IMR-90 (cell line): Measurements from ENCODE around the gene BRF1. TPM values are rescaled to one million over a fixed set of nuclear protein-coding genes. Genes with fewer than 3 reads are reported as not detected.

Source experiments
- ATAC-seq: fragments of 200-7000 bp; cut with Tn5 transposase; 2 replicates; pipeline ENCODE4 v1.9.1; 2020; ENCODE audit warnings: low read depth, mild to moderate bottlenecking, moderate library complexity
- BruUV-seq: library from RNA; stranded (reverse); fragments of 400-500 nt; replicated peaks from 2 replicates; lab custom pipeline; 2021; lab: Mats Ljungman, UMichigan
- CTCF ChIA-PET: fragments of 300-600 bp; formaldehyde crosslinking; extraction: SDS; loops from one replicate; lab custom pipeline; 2021; ENCODE audit warnings: antibody characterized with exemption; lab: Yijun Ruan, JAX
- POLR2A ChIA-PET: fragments of 300-600 bp; sonication (Branson Sonifier 250); formaldehyde crosslinking; loops from one replicate; lab custom pipeline; 2022; ENCODE audit warnings: antibody characterized with exemption; ENCODE audit not compliant: unreplicated experiment; lab: Charles Lee
- DNase-seq: peaks from one replicate; pipeline ENCODE4 v3.0.0; 2013
- H2AFZ ChIP-seq: replicated peaks from 2 replicates; pipeline ENCODE3; 2013; ENCODE audit warnings: low read length, mild to moderate bottlenecking; ENCODE audit not compliant: poor library complexity
- H2AK5ac ChIP-seq: 2 replicates; pipeline ENCODE4 v1.6.1; 2013; ENCODE audit warnings: low read depth, low read length, inconsistent platforms
- H2AK9ac ChIP-seq: replicated peaks from 2 replicates; pipeline ENCODE3; 2013; ENCODE audit warnings: mild to moderate bottlenecking, low read depth, low read length, moderate library complexity; ENCODE audit not compliant: poor library complexity
- H2BK120ac ChIP-seq: 2 replicates; pipeline ENCODE4 v1.6.1; 2013; ENCODE audit warnings: low read depth, low read length, inconsistent platforms
- H2BK15ac ChIP-seq: 3 replicates; pipeline ENCODE4 v1.6.1; 2013; ENCODE audit warnings: low read depth, low read length, inconsistent platforms
- H2BK20ac ChIP-seq: 2 replicates; pipeline ENCODE4 v1.6.1; 2013; ENCODE audit warnings: low read depth, mild to moderate bottlenecking, inconsistent platforms, low read length, moderate library complexity
- H2BK5ac ChIP-seq: 2 replicates; pipeline ENCODE4 v1.6.1; 2013; ENCODE audit warnings: mild to moderate bottlenecking, low read depth, low read length, inconsistent platforms; ENCODE audit not compliant: poor library complexity, severe bottlenecking
- H3K14ac ChIP-seq: replicated peaks from 2 replicates; pipeline ENCODE4 v1.6.1; 2013; ENCODE audit warnings: low read depth, low read length, inconsistent platforms
- H3K18ac ChIP-seq: 2 replicates; pipeline ENCODE4 v1.6.1; 2013; ENCODE audit warnings: low read depth, low read length, control low read depth
- H3K23ac ChIP-seq: 2 replicates; pipeline ENCODE4 v1.6.1; 2013; ENCODE audit warnings: low read depth, low read length, inconsistent platforms
- H3K27ac ChIP-seq: 2 replicates; pipeline ENCODE4 v1.5.1; 2013; ENCODE audit warnings: mild to moderate bottlenecking, control low read depth, low read length; ENCODE audit not compliant: insufficient read depth
- H3K27me3 ChIP-seq: 2 replicates; pipeline ENCODE4 v1.6.1; 2013; ENCODE audit warnings: low read length; ENCODE audit not compliant: control insufficient read depth, insufficient read depth
- H3K36me3 ChIP-seq: 2 replicates; pipeline ENCODE4 v1.6.1; 2013; ENCODE audit warnings: low read length, mixed read lengths; ENCODE audit not compliant: control insufficient read depth, insufficient read depth
- H3K4ac ChIP-seq: 2 replicates; pipeline ENCODE4 v1.6.1; 2013; ENCODE audit warnings: low read depth, low read length, inconsistent platforms
- H3K4me1 ChIP-seq: 2 replicates; pipeline ENCODE4 v1.6.1; 2013; ENCODE audit warnings: low read length, mixed read lengths; ENCODE audit not compliant: control insufficient read depth, insufficient read depth
- H3K4me2 ChIP-seq: 2 replicates; pipeline ENCODE4 v1.6.1; 2013; ENCODE audit warnings: low read depth, mild to moderate bottlenecking, control low read depth, low read length, moderate library complexity
- H3K4me3 ChIP-seq: 2 replicates; pipeline ENCODE4 v1.5.1; 2013; ENCODE audit warnings: low read depth, mild to moderate bottlenecking, control low read depth, low read length, moderate library complexity; ENCODE audit not compliant: insufficient read depth
- H3K56ac ChIP-seq: 2 replicates; pipeline ENCODE4 v1.6.1; 2013; ENCODE audit warnings: low read length, inconsistent platforms; ENCODE audit not compliant: insufficient read depth; ENCODE audit errors: extremely low read depth
- H3K79me1 ChIP-seq, 2 experiments: 2 replicates each; pipeline ENCODE4 v1.6.1; 2013; ENCODE audit warnings: low read length in 2 of 2, inconsistent platforms in 1 of 2, low read depth in 1 of 2
- H3K9ac ChIP-seq: 2 replicates; pipeline ENCODE4 v1.6.1; 2013; ENCODE audit warnings: low read depth, low read length, control low read depth
- H3K9me1 ChIP-seq: 2 replicates; pipeline ENCODE4 v1.6.1; 2013; ENCODE audit warnings: low read length, inconsistent platforms; ENCODE audit not compliant: insufficient read depth
- H3K9me3 ChIP-seq: 2 replicates; pipeline ENCODE4 v1.6.1; 2013; ENCODE audit warnings: low read length; ENCODE audit not compliant: control insufficient read depth, insufficient read depth
- H4K20me1 ChIP-seq: 2 replicates; pipeline ENCODE4 v1.6.1; 2013; ENCODE audit warnings: low read length, inconsistent platforms; ENCODE audit not compliant: insufficient read depth
- H4K5ac ChIP-seq: 2 replicates; pipeline ENCODE4 v1.6.1; 2013; ENCODE audit warnings: mild to moderate bottlenecking, low read depth, low read length, control low read depth
- H4K8ac ChIP-seq, 2 experiments: 2 replicates each; pipeline ENCODE4 v1.6.1; 2013; ENCODE audit warnings: low read depth in 2 of 2, low read length in 2 of 2, control low read depth in 1 of 2, inconsistent platforms in 1 of 2
- H4K91ac ChIP-seq: 2 replicates; pipeline ENCODE4 v1.6.1; 2013; ENCODE audit warnings: low read depth, low read length, inconsistent platforms; ENCODE audit not compliant: insufficient read depth
- MAFK ChIP-seq: IDR thresholded peaks from 2 replicates; pipeline ENCODE4 v1.6.1; 2012; ENCODE audit warnings: low read depth, low read length, improper control_type of control experiment
- MAZ ChIP-seq: IDR thresholded peaks from 2 replicates; pipeline ENCODE4 v1.6.1; 2012; ENCODE audit warnings: low read depth, mild to moderate bottlenecking, low read length, improper control_type of control experiment, moderate library complexity, borderline replicate concordance
- MXI1 ChIP-seq: IDR thresholded peaks from 2 replicates; pipeline ENCODE4 v1.6.1; 2012; ENCODE audit warnings: low read depth, mild to moderate bottlenecking, low read length, moderate library complexity, borderline replicate concordance
- NFE2L2 ChIP-seq: fragments of 150-350 bp; IDR thresholded peaks from 2 replicates; pipeline ENCODE4 v1.6.1; 2016; ENCODE audit warnings: low read depth, mild to moderate bottlenecking, low read length
- POLR2A ChIP-seq: IDR thresholded peaks from 2 replicates; pipeline ENCODE4 v1.6.1; 2012; ENCODE audit warnings: mild to moderate bottlenecking, low read depth, low read length
- RAD21 ChIP-seq: IDR thresholded peaks from 2 replicates; pipeline ENCODE4 v1.6.1; 2012; ENCODE audit warnings: low read length, improper control_type of control experiment
- RFX5 ChIP-seq: IDR thresholded peaks from 2 replicates; pipeline ENCODE4 v1.8.0; 2012; ENCODE audit warnings: low read depth, mild to moderate bottlenecking, low read length, moderate library complexity
- SMC3 ChIP-seq: fragments of 150-350 bp; IDR thresholded peaks from 2 replicates; pipeline ENCODE4 v1.6.1; 2016; ENCODE audit warnings: low read depth, mild to moderate bottlenecking, antibody characterized with exemption, low read length, moderate library complexity
- WGBS, 2 experiments: methylation state at CpG; one replicate each; pipeline versions ENCODE4 v1.1.5 to v1.1.7; 2013; ENCODE audit warnings: missing lambda C conversion rate in 2 of 2; ENCODE audit not compliant: insufficient read length in 1 of 2; ENCODE audit errors: extremely low coverage in 2 of 2; 5-methylcytosine and 5-hydroxymethylcytosine counted together
- dilution Hi-C: fragments of 300-500 bp; cut with HindIII; formaldehyde crosslinking; loops from one replicate; pipeline ENCODE4 v1.14.3; 2018; ENCODE audit warnings: low sequenced_read_pairs; ENCODE audit not compliant: unreplicated experiment
- in situ Hi-C: fragments of 300-500 bp; cut with MboI; formaldehyde crosslinking; loops from 3 replicates; pipeline ENCODE4 v1.14.3; 2019; ENCODE audit warnings: low sequenced_read_pairs, inconsistent platforms, mixed read lengths
- intact Hi-C: fragments of 100-400 bp; cut with micrococcal nuclease; formaldehyde crosslinking; loops from 2 replicates; pipeline ENCODE4 v1.10.0; 2022
- polyA plus RNA-seq, 3 experiments: library from polyadenylated mRNA; depleted of rRNA; stranded (reverse); fragments of >200 nt; gene quantifications; 2 replicates each; pipeline ENCODE4 v1.2.3, GENCODE V29; 2012; ENCODE audit warnings: low replicate concordance in 1 of 3
- total RNA-seq: library from RNA; depleted of rRNA; stranded (reverse); fragments of >200 nt; gene quantifications from 2 replicates; pipeline ENCODE4 v1.2.3, GENCODE V29; 2012
- TF ChIP-seq, protein P1 (sequence below): conservative IDR thresholded peaks from 2 replicates; pipeline ENCODE4 v1.5.1; 2012; ENCODE audit warnings: mild to moderate bottlenecking, low read depth, low read length, improper control_type of control experiment

Gene BRF1
- total and polyA plus RNA-seq, 2 of the 4 experiments (the other 2 are of a cell fraction): 12.4 to 16.7 TPM

DNA sequence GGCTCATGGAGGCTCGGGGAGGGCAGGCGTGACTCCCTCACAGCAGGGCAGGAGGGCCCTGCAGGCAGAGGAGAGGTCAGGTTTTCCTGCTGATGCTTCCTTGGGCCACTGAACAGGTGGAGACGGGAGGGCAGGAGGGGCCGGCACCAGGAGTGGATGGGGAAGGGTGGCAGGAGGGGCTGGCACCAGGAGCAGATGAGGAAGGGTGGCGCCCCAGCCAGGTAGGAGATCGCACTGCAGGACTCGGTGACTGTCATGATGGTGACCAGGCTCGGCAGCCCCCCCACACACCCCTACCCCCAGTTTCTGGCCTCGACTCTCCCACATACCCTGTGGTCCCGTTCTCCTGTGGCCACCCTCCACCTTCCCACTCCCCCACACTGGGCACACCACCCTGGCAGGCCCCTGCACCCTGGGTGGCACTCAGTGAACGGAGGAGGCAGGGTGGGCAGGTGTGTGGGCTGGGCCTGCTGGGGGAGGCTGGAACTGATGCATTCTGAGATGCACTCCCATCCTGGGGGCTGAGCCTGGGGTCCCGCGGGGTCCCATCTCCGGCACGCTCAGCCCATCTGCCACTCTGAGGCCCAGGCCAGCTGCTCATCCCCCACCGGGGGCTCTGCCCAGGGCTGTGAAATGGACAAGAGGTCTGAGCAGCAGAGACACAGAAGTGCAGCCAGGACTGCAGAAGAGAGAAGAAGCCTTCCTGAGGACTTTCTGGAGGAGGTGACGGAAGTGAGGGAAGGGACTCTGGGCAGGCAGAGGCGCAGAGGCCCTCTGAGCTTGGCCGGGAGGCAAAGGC is 122.5 kb downstream of the BRF1 start (continued):
- no peak for TF ChIP-seq MXI1

DNA sequence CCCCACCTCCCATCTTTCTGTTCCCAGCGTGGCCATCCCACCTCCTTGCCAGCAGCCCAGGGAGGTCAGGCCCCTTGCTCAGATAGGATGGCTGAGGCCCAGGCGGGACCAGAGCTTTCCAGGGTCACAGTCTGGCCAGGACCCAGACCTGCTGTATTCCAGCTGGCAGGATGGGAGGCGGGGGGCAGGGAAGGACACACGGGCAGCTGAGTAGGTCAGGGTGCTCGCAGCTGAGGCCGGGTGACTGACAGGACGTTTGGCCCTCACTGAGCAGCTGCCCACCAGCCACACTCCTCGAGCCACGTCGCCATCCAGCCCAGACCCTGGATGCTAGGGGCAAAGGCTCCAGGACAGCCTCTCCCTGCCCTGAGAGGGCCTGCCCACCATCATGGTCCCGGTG is 123.7 kb downstream of the BRF1 start:
- Histone ChIP-seq H2AFZ (no peak overlapping the region), H2BK5ac (no peak overlapping the region), H2BK15ac (no peak overlapping the region), H2BK20ac (no peak overlapping the region), H2AK5ac (no peak overlapping the region), H3K36me3 (no peaks in the 10 kb centered on the region), H3K14ac (no peak overlapping the region), H3K9ac (no peak overlapping the region), H3K4me1 (peaks cover 4% of the 10 kb centered on the region; the same call in 1 of the 2 replicates), H4K8ac (no peak overlapping the region), H3K4me3 (no peak overlapping the region), H3K79me1 (no peaks in the 10 kb centered on the region), H3K56ac (no peak overlapping the region), H4K91ac (no peak overlapping the region), H3K27me3 (peaks cover 1% of the 10 kb centered on the region; the same call in 1 of the 2 replicates), H4K5ac (no peak overlapping the region), H3K18ac (no peak overlapping the region), H3K4me2 (no peak overlapping the region), H3K9me1 (no peaks in the 10 kb centered on the region), H2BK120ac (no peak overlapping the region), H3K23ac (no peak overlapping the region), H4K20me1 (peaks cover 4% of the 10 kb centered on the region; the same call in 1 of the 2 replicates), H3K27ac (no peak overlapping the region), H2AK9ac (no peak overlapping the region), H3K4ac (no peak overlapping the region), H3K9me3 (no peaks in the 10 kb centered on the region)
- DNase-seq (no peak), ATAC-seq (no peak)
- WGBS, 2 experiments: 63% methylated on average over 4 of the region's 11 CpGs; no CpG with 5 or more reads in 1 of the 2 experiments
- ChIA-PET POLR2A (no interaction called here), CTCF (no interaction called here)
- no peak for TF ChIP-seq SMC3
- no peak for TF ChIP-seq MXI1
- TF ChIP-seq, protein P1, sequence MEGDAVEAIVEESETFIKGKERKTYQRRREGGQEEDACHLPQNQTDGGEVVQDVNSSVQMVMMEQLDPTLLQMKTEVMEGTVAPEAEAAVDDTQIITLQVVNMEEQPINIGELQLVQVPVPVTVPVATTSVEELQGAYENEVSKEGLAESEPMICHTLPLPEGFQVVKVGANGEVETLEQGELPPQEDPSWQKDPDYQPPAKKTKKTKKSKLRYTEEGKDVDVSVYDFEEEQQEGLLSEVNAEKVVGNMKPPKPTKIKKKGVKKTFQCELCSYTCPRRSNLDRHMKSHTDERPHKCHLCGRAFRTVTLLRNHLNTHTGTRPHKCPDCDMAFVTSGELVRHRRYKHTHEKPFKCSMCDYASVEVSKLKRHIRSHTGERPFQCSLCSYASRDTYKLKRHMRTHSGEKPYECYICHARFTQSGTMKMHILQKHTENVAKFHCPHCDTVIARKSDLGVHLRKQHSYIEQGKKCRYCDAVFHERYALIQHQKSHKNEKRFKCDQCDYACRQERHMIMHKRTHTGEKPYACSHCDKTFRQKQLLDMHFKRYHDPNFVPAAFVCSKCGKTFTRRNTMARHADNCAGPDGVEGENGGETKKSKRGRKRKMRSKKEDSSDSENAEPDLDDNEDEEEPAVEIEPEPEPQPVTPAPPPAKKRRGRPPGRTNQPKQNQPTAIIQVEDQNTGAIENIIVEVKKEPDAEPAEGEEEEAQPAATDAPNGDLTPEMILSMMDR: no peak
- no peak for TF ChIP-seq MAFK
- no peak for TF ChIP-seq RAD21
- no peak for TF ChIP-seq POLR2A
- no peak for TF ChIP-seq NFE2L2
- no peak for TF ChIP-seq RFX5
- TF ChIP-seq MAZ: no peak
- intact Hi-C loops: no loop called here
- BruUV-seq: no TSS peak
- dilution Hi-C loops: no loop called here
- in situ Hi-C loops: no loop called here
